GM12878 (cell line): Measurements from ENCODE around the gene MYO16. TPM values are rescaled to one million over a fixed set of nuclear protein-coding genes. Genes with fewer than 3 reads are reported as not detected.

ENCODE experiments used
- ATAC-seq: fragments of 200-7000 bp; cut with Tn5 transposase; 3 replicates; pipeline ENCODE4 v1.9.1; 2020; ENCODE audit warnings: mild to moderate bottlenecking, moderate library complexity
- BruUV-seq: library from RNA; stranded (reverse); fragments of 400-500 nt; replicated peaks from 2 replicates; lab custom pipeline; 2021; lab: Mats Ljungman, UMichigan
- CTCF ChIA-PET: fragments of 300-600 bp; sonication (Branson Sonifier 250); formaldehyde crosslinking; extraction: SDS; loops from one replicate; lab custom pipeline; 2021; ENCODE audit warnings: inconsistent platforms; lab: Yijun Ruan, JAX
- POLR2A ChIA-PET: fragments of 350-600 bp; formaldehyde crosslinking; extraction: SDS; loops from one replicate; lab custom pipeline; 2021; ENCODE audit warnings: inconsistent platforms; lab: Charles Lee
- RAD21 ChIA-PET: fragments of 300-600 bp; sonication (Branson Sonifier 250); formaldehyde crosslinking; loops from one replicate; lab custom pipeline; 2023; ENCODE audit warnings: antibody characterized with exemption; ENCODE audit not compliant: unreplicated experiment; lab: Charles Lee
- SMC1A ChIA-PET: fragments of 300-600 bp; sonication (Branson Sonifier 250); formaldehyde crosslinking; loops from one replicate; lab custom pipeline; 2023; ENCODE audit not compliant: unreplicated experiment, uncharacterized antibody; lab: Charles Lee
- DNase-seq: peaks from one replicate; pipeline ENCODE4 v3.0.0-alpha.2; 2011; ENCODE audit warnings: low read depth, low spot score
- FAIRE-seq: peaks from 3 replicates; lab custom pipeline; 2011; peaks lifted over from hg19 to GRCh38; lab: Jason Lieb, UNC
- H2AFZ ChIP-seq: 2 replicates; pipeline ENCODE4 v1.6.0; 2011; ENCODE audit warnings: low read depth, low read length, control low read depth; ENCODE audit not compliant: control insufficient read depth
- H3K27ac ChIP-seq: 2 replicates; pipeline ENCODE4 v1.5.1; 2011; ENCODE audit warnings: control low read depth; ENCODE audit not compliant: control insufficient read depth, insufficient read depth
- H3K27me3 ChIP-seq, 2 experiments: replicated peaks in 1 of 2; 2 replicates each; pipeline versions ENCODE4 v1.6.0 to v1.6.1; 2011; ENCODE audit warnings: low read length in 1 of 2; ENCODE audit not compliant: control insufficient read depth in 2 of 2, insufficient read depth in 2 of 2
- H3K36me3 ChIP-seq, 2 experiments: 2 replicates each; pipeline ENCODE4 v1.5.1; 2011; ENCODE audit warnings: low read length in 1 of 2; ENCODE audit not compliant: control insufficient read depth in 2 of 2, insufficient read depth in 2 of 2
- H3K4me1 ChIP-seq: 2 replicates; pipeline ENCODE4 v1.6.1; 2011; ENCODE audit warnings: mild to moderate bottlenecking, low read length, moderate library complexity, mixed read lengths; ENCODE audit not compliant: control insufficient read depth, insufficient read depth
- H3K4me2 ChIP-seq: 2 replicates; pipeline ENCODE4 v1.6.0; 2011; ENCODE audit warnings: control low read depth; ENCODE audit not compliant: control insufficient read depth, insufficient read depth
- H3K4me3 ChIP-seq: fragments of 200-600 bp; sonication (generic); 2 replicates; pipeline ENCODE4 v1.5.1; 2016
- H3K79me2 ChIP-seq: 2 replicates; pipeline ENCODE4 v1.6.0; 2011; ENCODE audit warnings: low read length; ENCODE audit not compliant: control insufficient read depth, insufficient read depth
- H3K9ac ChIP-seq: 2 replicates; pipeline ENCODE4 v1.8.0; 2011; ENCODE audit warnings: low read length, control low read depth, mixed read lengths; ENCODE audit not compliant: control insufficient read depth, insufficient read depth
- H3K9me3 ChIP-seq: replicated peaks from 3 replicates; pipeline ENCODE4 v1.5.1; 2011; ENCODE audit warnings: mild to moderate bottlenecking, low read length; ENCODE audit not compliant: control insufficient read depth, insufficient read depth
- H4K20me1 ChIP-seq: 2 replicates; pipeline ENCODE4 v1.6.0; 2011; ENCODE audit not compliant: control insufficient read depth, insufficient read depth
- BCL3 ChIP-seq: IDR thresholded peaks from 2 replicates; pipeline ENCODE4 v1.6.1; 2011; ENCODE audit warnings: borderline replicate concordance, low read depth, mild to moderate bottlenecking, moderate library complexity, low read length; ENCODE audit not compliant: insufficient read depth, poor library complexity, severe bottlenecking
- BMI1 ChIP-seq: fragments of 450-650 bp; IDR thresholded peaks from 2 replicates; pipeline ENCODE4 v1.6.1; 2016; ENCODE audit warnings: mild to moderate bottlenecking, moderate library complexity, borderline replicate concordance
- GABPA ChIP-seq: IDR thresholded peaks from 2 replicates; pipeline ENCODE4 v1.6.1; 2014; ENCODE audit warnings: antibody characterized with exemption, low read depth, mild to moderate bottlenecking, inconsistent platforms
- IRF4 ChIP-seq: IDR thresholded peaks from 2 replicates; pipeline ENCODE4 v1.6.1; 2011; ENCODE audit warnings: low read depth, low read length
- RB1 ChIP-seq: fragments of 450-650 bp; formaldehyde crosslinking; IDR thresholded peaks from 2 replicates; pipeline ENCODE4 v1.6.1; 2017; ENCODE audit warnings: mild to moderate bottlenecking, borderline replicate concordance
- ZBTB33 ChIP-seq: fragments of 450-650 bp; IDR thresholded peaks from 2 replicates; pipeline ENCODE4 v1.6.1; 2017; ENCODE audit warnings: mild to moderate bottlenecking
- WGBS: methylation state at CpG from one replicate; pipeline ENCODE4 v1.1.6; 2016; ENCODE audit warnings: low lambda C conversion rate; ENCODE audit not compliant: insufficient replicate concordance, insufficient coverage; ENCODE audit errors: missing lambda C conversion rate; 5-methylcytosine and 5-hydroxymethylcytosine counted together
- in situ Hi-C: fragments of 300-500 bp; cut with MboI; formaldehyde crosslinking; loops from 9 replicates; pipeline ENCODE4 v1.14.3; 2018; ENCODE audit warnings: mixed read lengths
- intact Hi-C: fragments of 100-400 bp; cut with micrococcal nuclease; formaldehyde crosslinking; loops from one replicate; pipeline ENCODE4 v1.14.2; 2022; ENCODE audit not compliant: unreplicated experiment
- polyA plus RNA-seq, 11 experiments: library from polyadenylated mRNA; depleted of rRNA in 4 of 11; unstranded in 6 of 11; stranded (reverse) in 5 of 11; fragments of >200 nt; fragmentation: Nextera tagmentation in 4 of 11; fragmentation: Illumina TruSeq in 1 of 11; extraction: Ambion mirVana in 4 of 11; extraction: Trizol in 1 of 11; gene quantifications; 1 replicate in 1 of 11; 2 replicates in 10 of 11; pipeline versions ENCODE4 v1.2.1 to v1.2.3, GENCODE V29; 2011 to 2016; ENCODE audit warnings: inconsistent platforms in 2 of 11, missing spikeins in 2 of 11, low read depth in 1 of 11
- total RNA-seq, 4 experiments: library from RNA; depleted of rRNA in 3 of 4; stranded (reverse); fragments of >200 nt in 3 of 4; fragmentation: Illumina TruSeq in 1 of 4; extraction: Trizol in 1 of 4; gene quantifications; 2 replicates each; pipeline versions ENCODE4 v1.2.1 to v1.2.3, GENCODE V29; 2013 to 2021

MYO16 gene
- total and polyA plus RNA-seq, 10 of the 15 experiments (the other 5 are each of a cell fraction or from before 2014, with no cell fraction given): under 0.01 to 1.7 (median 0.05) TPM; not detected in 4

GRCh38 chr13:109151696-109152095, 522.3 kb downstream of the MYO16 start:
- Histone ChIP-seq H3K4me1 (no peaks in the 10 kb centered on the region), H2AFZ (no peak overlapping the region), H4K20me1 (no peaks in the 10 kb centered on the region), H3K4me2 (no peak overlapping the region), H3K36me3 (no peaks in the 10 kb centered on the region), H3K9ac (no peak overlapping the region), H3K27ac (no peak overlapping the region), H3K79me2 (no peaks in the 10 kb centered on the region), H3K9me3 (no peaks in the 10 kb centered on the region), H3K4me3 (no peak overlapping the region), H3K27me3 (no peaks in the 10 kb centered on the region; a peak in 1 of 4 replicates)
- no peak for ATAC-seq
- ChIA-PET RAD21 (interaction anchor here (0.6 to 2.2 kb wide), 2 partner anchors 11 to 192 kb away, joined by 3 to 9 read pairs; no protein-coding TSS in a partner anchor), POLR2A (no interaction called here), SMC1A (interaction anchor here (0.9 to 2.4 kb wide), 3 partner anchors 8 to 220 kb away, joined by 3 to 10 read pairs (median 4); no protein-coding TSS in a partner anchor), CTCF (interaction anchor here (1.2 to 1.5 kb wide), 2 partner anchors 10 to 17 kb away, joined by 4 read pairs; no protein-coding TSS in a partner anchor)
- TF ChIP-seq RB1: no peak
- TF ChIP-seq BMI1: no peak
- no peak for TF ChIP-seq ZBTB33
- TF ChIP-seq BCL3: no peak
- no peak for TF ChIP-seq GABPA
- no peak for TF ChIP-seq IRF4
- no peak for FAIRE-seq
- no peak for DNase-seq
- in situ Hi-C loops (loop anchor here (25.0 kb wide), 1 partner anchor 2011 kb away; no protein-coding TSS in a partner anchor), intact Hi-C loops (no loop called here)
- no TSS peak for BruUV-seq
- 12% methylated on average over 5 of the region's 5 CpGs for WGBS
